Measurements from ENCODE around the gene DCTPP1.

The DCTPP1 gene

DNA sequence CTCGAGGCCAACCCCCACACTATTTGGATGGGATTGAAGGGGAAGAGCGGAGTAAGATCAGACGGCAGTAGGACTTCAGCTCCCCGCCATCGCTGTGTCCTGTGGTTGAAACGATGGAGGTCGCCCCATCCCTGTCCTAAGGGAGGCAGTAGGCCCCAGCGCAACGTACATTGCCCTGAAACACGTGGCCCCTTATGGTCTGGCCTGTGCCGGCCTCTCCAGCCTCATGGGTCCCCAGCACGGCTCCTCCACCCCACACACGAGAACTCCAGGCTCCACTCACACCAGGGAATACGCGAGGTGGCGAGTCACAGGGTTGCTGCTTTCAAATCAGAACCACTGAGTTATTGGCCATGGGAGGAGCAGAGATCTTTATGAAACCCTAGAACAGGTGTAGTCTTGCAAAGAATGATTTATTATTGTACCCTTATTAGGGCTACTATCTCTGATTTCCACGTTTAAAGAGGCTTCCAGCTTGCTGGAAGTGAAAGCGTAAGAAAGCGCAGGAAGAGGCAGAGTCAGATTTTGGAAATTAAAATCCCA is 669 bp upstream of the DCTPP1 start:
- Histone ChIP-seq H3K4me3 (ENCODE audit: severe bottlenecking) (no peak overlapping the region), H3K4me1 (ENCODE audit: insufficient read depth, poor library complexity, severe bottlenecking) (peaks cover 5% of the 10 kb centered on the region), H3K36me3 (ENCODE audit: low read depth) (peaks cover 22% of the 10 kb centered on the region), H3K27ac (ENCODE audit: poor library complexity, severe bottlenecking) (no peak overlapping the region), H3K27me3 (ENCODE audit: insufficient read depth, poor library complexity, severe bottlenecking) (no peaks in the 10 kb centered on the region), H3K9me3 (ENCODE audit: severe bottlenecking) (no peaks in the 10 kb centered on the region)
- ATAC-seq (ENCODE audit: low read depth): peak; percentile 4; the same call in 2 of the 3 replicates
- TF ChIP-seq, protein P1, sequence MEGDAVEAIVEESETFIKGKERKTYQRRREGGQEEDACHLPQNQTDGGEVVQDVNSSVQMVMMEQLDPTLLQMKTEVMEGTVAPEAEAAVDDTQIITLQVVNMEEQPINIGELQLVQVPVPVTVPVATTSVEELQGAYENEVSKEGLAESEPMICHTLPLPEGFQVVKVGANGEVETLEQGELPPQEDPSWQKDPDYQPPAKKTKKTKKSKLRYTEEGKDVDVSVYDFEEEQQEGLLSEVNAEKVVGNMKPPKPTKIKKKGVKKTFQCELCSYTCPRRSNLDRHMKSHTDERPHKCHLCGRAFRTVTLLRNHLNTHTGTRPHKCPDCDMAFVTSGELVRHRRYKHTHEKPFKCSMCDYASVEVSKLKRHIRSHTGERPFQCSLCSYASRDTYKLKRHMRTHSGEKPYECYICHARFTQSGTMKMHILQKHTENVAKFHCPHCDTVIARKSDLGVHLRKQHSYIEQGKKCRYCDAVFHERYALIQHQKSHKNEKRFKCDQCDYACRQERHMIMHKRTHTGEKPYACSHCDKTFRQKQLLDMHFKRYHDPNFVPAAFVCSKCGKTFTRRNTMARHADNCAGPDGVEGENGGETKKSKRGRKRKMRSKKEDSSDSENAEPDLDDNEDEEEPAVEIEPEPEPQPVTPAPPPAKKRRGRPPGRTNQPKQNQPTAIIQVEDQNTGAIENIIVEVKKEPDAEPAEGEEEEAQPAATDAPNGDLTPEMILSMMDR (IDR thresholded peaks at IDR 0.05; ENCODE audit: poor library complexity, severe bottlenecking): peak; percentile 74
- no peak for DNase-seq (ENCODE audit: low spot score)

DNA sequence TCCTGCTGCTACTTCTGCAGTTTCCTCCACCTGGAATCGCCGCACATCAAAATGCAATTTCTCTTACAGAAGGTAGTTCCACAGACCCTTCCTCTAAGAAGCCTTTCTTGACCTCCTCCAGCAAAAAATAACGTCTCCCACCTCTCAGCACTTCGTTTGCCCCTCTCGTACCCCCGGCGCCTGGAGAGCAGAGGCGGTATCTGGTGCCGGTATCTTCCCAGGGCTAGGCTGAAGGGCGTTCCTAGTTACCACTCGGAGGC is 482 bp downstream of the DCTPP1 start:
- H3K36me3 ChIP-seq (ENCODE audit: low read depth): peaks cover 31% of the 10 kb centered on the region
- H3K27ac ChIP-seq (ENCODE audit: poor library complexity, severe bottlenecking): peak overlapping the region; percentile 50
- TF ChIP-seq, protein P1 (IDR thresholded peaks at IDR 0.05; ENCODE audit: poor library complexity, severe bottlenecking): no peak
- no peaks in the 10 kb centered on the region for H3K9me3 ChIP-seq (ENCODE audit: severe bottlenecking)
- DNase-seq (ENCODE audit: low spot score): no peak
- no peaks in the 10 kb centered on the region for H3K27me3 ChIP-seq (ENCODE audit: insufficient read depth, poor library complexity, severe bottlenecking)
- peak; percentile 33; the same call in 2 of the 3 replicates for ATAC-seq (ENCODE audit: low read depth)
- peak overlapping the region; percentile 66 for H3K4me3 ChIP-seq (ENCODE audit: severe bottlenecking)
- peaks cover 5% of the 10 kb centered on the region for H3K4me1 ChIP-seq (ENCODE audit: insufficient read depth, poor library complexity, severe bottlenecking)

DNA sequence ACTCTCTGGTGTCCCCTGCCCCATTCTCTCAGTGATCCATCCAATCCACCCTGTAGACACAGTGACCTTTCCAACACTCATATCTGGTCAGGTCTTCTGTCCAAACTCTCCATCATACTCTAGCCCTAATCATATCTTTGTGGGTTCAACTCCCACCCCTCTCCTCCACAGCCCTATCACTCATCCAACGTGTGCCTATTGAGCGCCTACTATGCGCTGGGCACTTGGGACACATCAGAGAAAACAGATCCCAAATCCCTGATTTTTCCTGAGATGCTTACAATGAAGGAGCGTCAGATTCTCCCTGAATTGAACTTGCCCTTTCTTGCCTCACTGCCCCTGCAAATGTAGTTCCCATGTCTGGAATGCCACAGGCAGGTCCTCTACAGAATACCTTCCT is 1.8 kb downstream of the DCTPP1 start:
- no peak overlapping the region for H3K4me3 ChIP-seq (ENCODE audit: severe bottlenecking)

DNA sequence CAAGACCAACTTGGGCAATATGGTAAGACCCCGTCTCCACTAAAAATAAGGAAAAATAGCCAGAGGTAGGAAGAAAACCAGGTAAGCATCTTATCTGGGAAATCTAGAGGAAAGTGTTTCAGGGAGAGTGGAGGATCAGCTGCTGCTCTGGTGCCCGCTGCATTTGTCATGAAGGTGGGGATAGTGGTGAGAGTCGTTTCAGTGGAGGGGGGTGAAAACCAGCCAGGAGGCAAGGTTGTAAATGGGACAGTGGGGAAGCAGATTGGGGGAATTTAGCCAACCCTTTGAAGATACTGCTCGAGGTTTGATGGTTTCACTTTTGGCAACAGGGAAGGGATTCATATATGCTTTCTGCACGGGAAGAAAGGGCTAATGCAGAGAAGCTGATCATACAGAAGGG is 8.8 kb downstream of the DCTPP1 start:
- no peaks in the 10 kb centered on the region for H3K27me3 ChIP-seq (ENCODE audit: insufficient read depth, poor library complexity, severe bottlenecking)
- peaks cover 36% of the 10 kb centered on the region for H3K36me3 ChIP-seq (ENCODE audit: low read depth)
- no peak for DNase-seq (ENCODE audit: low spot score)

More for the DNA sequence above, 1.8 kb downstream of the DCTPP1 start:
- Histone ChIP-seq H3K27ac (ENCODE audit: poor library complexity, severe bottlenecking) (no peak overlapping the region), H3K9me3 (ENCODE audit: severe bottlenecking) (no peaks in the 10 kb centered on the region), H3K36me3 (ENCODE audit: low read depth) (peaks cover 42% of the 10 kb centered on the region), H3K4me1 (ENCODE audit: insufficient read depth, poor library complexity, severe bottlenecking) (peaks cover 5% of the 10 kb centered on the region), H3K27me3 (ENCODE audit: insufficient read depth, poor library complexity, severe bottlenecking) (no peaks in the 10 kb centered on the region)
- ATAC-seq (ENCODE audit: low read depth) (no peak), DNase-seq (ENCODE audit: low spot score) (no peak)
- TF ChIP-seq, protein P1 (IDR thresholded peaks at IDR 0.05; ENCODE audit: poor library complexity, severe bottlenecking): no peak

More for the DNA sequence above, 8.8 kb downstream of the DCTPP1 start:
- TF ChIP-seq, protein P1 (IDR thresholded peaks at IDR 0.05; ENCODE audit: poor library complexity, severe bottlenecking): no peak
- Histone ChIP-seq H3K9me3 (ENCODE audit: severe bottlenecking) (no peaks in the 10 kb centered on the region), H3K4me3 (ENCODE audit: severe bottlenecking) (no peak overlapping the region), H3K27ac (ENCODE audit: poor library complexity, severe bottlenecking) (no peak overlapping the region), H3K4me1 (ENCODE audit: insufficient read depth, poor library complexity, severe bottlenecking) (no peaks in the 10 kb centered on the region)
- ATAC-seq (ENCODE audit: low read depth): no peak

Data from RWPE2 (cell line).